Gastrocnemius medialis (tissue), 4 donors: ENCODE measurements around the gene MAST4.

ENCODE experiments used
- POLR2A ChIP-seq, 2 donors: fragments of 450-650 bp; IDR thresholded peaks; one replicate each; pipeline ENCODE4 v1.6.1; 2017; ENCODE audit warnings: antibody characterized with exemption in 2 of 2, mild to moderate bottlenecking in 2 of 2, moderate library complexity in 2 of 2
- TF ChIP-seq, protein P1 (sequence below), 5 experiments: fragments of 450-650 bp in 3 of 5; fragments of 200-600 bp in 2 of 5; sonication (generic) in 2 of 5; IDR thresholded peaks in 4 of 5; conservative IDR thresholded peaks in 1 of 5; 1 replicate in 4 of 5; 2 replicates in 1 of 5; pipeline ENCODE4 v1.5.1; 2016 to 2019; ENCODE audit warnings: antibody characterized with exemption in 5 of 5, mild to moderate bottlenecking in 3 of 5, moderate library complexity in 3 of 5

DNA sequence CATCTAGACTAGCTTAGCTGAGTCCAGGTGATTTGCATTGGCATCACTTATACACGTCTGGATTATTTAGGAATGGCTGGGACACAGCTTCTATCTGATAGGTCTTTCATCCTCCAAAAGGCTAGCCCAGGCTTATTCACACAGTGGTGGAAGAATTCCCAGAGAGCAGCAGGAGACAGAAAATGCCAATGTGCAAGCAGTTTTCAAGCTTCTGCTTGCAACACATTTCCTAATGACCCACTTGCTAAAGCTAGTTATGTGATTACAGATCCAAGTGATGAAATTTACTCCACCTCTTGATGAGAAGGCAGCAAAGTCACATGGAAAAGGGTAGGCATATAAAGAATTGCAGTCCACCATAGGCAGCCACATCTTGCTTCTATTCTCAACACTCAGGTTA, 44.2 kb upstream of the MAST4 start:
- TF ChIP-seq, protein P1, sequence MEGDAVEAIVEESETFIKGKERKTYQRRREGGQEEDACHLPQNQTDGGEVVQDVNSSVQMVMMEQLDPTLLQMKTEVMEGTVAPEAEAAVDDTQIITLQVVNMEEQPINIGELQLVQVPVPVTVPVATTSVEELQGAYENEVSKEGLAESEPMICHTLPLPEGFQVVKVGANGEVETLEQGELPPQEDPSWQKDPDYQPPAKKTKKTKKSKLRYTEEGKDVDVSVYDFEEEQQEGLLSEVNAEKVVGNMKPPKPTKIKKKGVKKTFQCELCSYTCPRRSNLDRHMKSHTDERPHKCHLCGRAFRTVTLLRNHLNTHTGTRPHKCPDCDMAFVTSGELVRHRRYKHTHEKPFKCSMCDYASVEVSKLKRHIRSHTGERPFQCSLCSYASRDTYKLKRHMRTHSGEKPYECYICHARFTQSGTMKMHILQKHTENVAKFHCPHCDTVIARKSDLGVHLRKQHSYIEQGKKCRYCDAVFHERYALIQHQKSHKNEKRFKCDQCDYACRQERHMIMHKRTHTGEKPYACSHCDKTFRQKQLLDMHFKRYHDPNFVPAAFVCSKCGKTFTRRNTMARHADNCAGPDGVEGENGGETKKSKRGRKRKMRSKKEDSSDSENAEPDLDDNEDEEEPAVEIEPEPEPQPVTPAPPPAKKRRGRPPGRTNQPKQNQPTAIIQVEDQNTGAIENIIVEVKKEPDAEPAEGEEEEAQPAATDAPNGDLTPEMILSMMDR (IDR thresholded peaks at IDR 0.05 in 4 of 5, conservative IDR thresholded peaks at IDR 0.05 in 1 of 5): no peak
- no peak for TF ChIP-seq POLR2A (IDR thresholded peaks at IDR 0.05)
